DMS114 treated with DMSO at 0.1 percent for 48 hours (cell line): ENCODE results near the gene PHF1.
"Not testable (repeated sequence)": the region's sequence is repeated elsewhere in the genome, so short reads cannot be mapped to it uniquely, and the experiment has no call there.

Source experiments
- DNase-seq: peaks from one replicate; lab custom pipeline; 2025; ENCODE audit not compliant: unreplicated experiment; lab: John Stamatoyannopoulos, UW

The PHF1 gene

GRCh38 chr6:33410711-33411631 is at the start of gene PHF1:
Gene PHF1, plus strand, starts transcription at chr6:33411014. Its CDS starts 1,250 bp downstream, at chr6:33412264.
- no peak for DNase-seq

GRCh38 chr6:33363486-33363885 is 47.3 kb upstream of the PHF1 start:
- DNase-seq = not testable (repeated sequence)

GRCh38 chr6:33364475-33365205 is 46.2 kb upstream of the PHF1 start:
- not testable (repeated sequence) for DNase-seq

GRCh38 chr6:33365206-33365971 is 45.4 kb upstream of the PHF1 start:
- DNase-seq = not testable (repeated sequence)

- DNase-seq = no peak
Measured at GRCh38 chr6:33367009-33367714, 43.7 kb upstream of the PHF1 start.

- DNase-seq = not testable (repeated sequence)
Measured at GRCh38 chr6:33367715-33368025, 43.1 kb upstream of the PHF1 start.

GRCh38 chr6:33371901-33372300 is 38.9 kb upstream of the PHF1 start:
- DNase-seq = not testable (repeated sequence)

- DNase-seq = no peak
Measured at GRCh38 chr6:33372526-33373123, 38.2 kb upstream of the PHF1 start.

- no peak for DNase-seq
Measured at GRCh38 chr6:33373960-33374910, 36.6 kb upstream of the PHF1 start.

GRCh38 chr6:33375143-33375671 is 35.6 kb upstream of the PHF1 start:
- DNase-seq = no peak

- no peak for DNase-seq
Measured at GRCh38 chr6:33377171-33377570, 33.6 kb upstream of the PHF1 start.

- DNase-seq = not testable (repeated sequence)
Measured at GRCh38 chr6:33379184-33379583, 31.6 kb upstream of the PHF1 start.

- no peak for DNase-seq
Measured at GRCh38 chr6:33380272-33380981, 30.4 kb upstream of the PHF1 start.

- no peak for DNase-seq
Measured at GRCh38 chr6:33383427-33384185, 27.2 kb upstream of the PHF1 start.

- DNase-seq = peak; percentile 39
Measured at GRCh38 chr6:33384581-33385020, 26.2 kb upstream of the PHF1 start.

- DNase-seq = no peak
Measured at GRCh38 chr6:33390173-33390572, 20.6 kb upstream of the PHF1 start.

- DNase-seq = no peak
Measured at GRCh38 chr6:33390767-33391277, 20.0 kb upstream of the PHF1 start.
